ENCODE data around the gene PLD4.

DNA sequence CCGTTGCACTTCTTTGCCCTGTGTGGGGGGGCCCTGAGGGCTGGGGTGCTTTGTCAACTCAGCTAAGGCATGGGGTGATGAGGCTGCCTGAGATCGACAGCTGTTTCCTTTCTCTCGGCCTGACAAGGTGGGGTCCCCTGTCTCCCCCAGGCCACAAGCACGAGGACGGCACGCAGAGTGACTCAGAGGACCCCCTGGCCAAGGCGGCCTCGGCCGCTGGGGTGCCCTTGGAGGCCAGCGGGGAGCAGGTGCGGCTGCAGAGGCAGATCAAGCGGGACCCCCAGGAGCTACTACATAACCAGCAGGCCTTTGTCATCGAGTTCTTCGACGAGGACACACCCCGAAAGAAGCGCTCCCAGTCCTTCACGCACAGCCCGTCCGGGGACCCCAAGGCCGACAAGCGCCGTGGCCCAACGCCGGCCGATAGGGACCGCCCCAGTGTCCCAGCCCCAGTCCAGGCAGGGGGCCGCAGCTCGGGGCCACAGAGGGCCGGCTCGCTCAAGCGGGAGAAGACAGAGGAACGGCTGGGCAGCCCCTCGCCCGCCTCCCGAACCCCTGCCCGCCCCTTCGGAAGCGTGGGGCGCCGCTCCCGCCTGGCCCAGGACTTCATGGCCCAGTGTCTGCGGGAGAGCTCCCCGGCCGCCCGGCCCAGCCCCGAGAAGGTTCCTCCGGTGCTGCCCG, 40.9 kb upstream of the PLD4 start:
- TF ChIP-seq POLR2A (IDR thresholded peaks at IDR 0.05) = no peak
- TF ChIP-seq POLR2AphosphoS5 (IDR thresholded peaks at IDR 0.05) = no peak
- TF ChIP-seq, protein P1, sequence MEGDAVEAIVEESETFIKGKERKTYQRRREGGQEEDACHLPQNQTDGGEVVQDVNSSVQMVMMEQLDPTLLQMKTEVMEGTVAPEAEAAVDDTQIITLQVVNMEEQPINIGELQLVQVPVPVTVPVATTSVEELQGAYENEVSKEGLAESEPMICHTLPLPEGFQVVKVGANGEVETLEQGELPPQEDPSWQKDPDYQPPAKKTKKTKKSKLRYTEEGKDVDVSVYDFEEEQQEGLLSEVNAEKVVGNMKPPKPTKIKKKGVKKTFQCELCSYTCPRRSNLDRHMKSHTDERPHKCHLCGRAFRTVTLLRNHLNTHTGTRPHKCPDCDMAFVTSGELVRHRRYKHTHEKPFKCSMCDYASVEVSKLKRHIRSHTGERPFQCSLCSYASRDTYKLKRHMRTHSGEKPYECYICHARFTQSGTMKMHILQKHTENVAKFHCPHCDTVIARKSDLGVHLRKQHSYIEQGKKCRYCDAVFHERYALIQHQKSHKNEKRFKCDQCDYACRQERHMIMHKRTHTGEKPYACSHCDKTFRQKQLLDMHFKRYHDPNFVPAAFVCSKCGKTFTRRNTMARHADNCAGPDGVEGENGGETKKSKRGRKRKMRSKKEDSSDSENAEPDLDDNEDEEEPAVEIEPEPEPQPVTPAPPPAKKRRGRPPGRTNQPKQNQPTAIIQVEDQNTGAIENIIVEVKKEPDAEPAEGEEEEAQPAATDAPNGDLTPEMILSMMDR (IDR thresholded peaks at IDR 0.05) = no peak

Measured in gastroesophageal sphincter (tissue), 3 donors.